HS-27A (cell line): ENCODE results near the gene PTGER3.

Experiments used
- DNase-seq: peaks from one replicate; pipeline ENCODE4 v3.0.0-alpha.2; 2012; ENCODE audit warnings: low read depth, missing footprints

PTGER3 gene

DNA sequence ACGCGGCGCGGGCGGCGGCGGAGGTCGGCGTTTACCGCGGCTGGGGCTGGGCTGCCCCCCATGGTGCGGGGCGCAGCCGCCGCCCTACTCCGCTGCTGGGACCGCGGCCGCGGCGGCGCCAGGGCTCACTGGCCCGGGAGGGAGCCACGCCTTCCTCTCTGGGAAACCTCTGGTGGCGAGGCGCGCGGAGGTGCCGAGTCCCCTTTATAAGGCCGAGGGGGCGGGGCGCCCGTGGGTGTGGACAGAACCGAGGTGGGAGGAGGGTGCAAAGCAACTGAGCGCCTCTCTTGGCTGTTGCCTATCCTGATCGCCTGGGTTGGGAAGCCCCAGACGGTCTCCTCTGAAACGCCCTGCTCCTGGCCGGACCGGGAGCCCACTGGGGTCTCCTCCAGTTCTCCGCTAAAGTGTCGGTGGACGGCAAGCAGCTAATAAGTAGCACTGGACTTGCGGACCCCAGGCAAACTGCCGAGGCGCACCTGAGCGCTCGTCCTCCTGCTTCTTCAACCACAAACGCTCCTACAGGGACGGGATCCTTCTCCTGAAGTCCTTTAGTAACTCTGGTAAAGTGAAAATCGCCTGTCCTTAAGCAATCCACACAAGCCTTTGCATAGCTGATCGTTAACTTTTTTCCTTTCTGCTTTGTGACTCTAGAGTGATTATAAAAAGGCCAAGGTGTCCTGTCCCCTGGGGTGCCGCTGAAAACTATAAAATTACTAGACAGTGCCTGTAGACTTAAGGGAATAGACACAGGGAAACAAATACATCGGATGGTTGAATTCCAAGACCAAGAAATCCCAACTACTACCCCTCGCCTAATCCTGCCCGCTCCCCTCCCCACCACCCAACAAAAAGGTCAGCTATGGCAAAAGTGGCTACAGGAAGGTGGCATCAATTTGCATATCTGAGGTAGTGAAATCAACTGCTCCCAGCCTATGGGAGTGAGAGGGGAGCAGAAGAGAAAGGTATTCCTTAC is at the start of gene PTGER3:
TSS of gene PTGER3 (minus strand) at position 182 of the 973 bp plus-strand sequence. CDS start 239 bp downstream, outside the sequence.
- DNase-seq, result no peak

DNA sequence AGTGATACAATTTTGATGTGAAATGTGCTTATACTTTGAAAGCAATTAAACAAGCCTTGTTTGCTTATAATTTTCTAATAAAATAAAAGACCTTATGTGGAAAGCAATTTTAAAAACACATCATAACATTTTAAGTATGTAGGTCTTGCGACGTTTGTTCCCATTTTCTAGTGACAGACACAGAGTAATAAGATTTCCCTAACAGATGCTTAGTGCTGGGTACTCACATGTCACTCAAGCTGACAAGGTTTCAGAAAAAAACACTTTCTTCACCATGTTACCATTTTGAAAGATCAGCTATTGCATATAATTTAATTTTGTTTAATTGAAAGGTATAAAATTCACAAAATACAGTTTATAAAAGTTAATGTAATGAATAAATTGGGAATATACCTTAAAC is 47.3 kb upstream of the PTGER3 start:
- DNase-seq, result no peak

DNA sequence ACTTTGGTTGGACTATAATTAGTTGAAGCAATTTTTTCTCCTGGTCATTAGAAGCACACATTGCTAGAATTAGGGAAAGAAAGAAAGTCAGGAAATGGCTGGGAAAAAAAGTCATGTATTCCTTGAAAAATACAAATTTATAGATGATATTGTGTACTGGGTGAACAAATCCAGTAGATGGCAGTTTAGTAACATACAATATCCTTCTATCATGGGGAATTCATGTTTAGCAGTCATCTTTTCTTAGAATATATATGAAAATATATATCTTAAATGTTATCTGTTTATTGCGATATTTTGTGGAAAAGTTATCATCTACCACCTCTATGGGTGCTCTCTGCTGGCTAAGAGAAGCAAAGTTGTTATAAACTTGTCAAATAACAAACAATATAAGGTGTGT is 46.3 kb upstream of the PTGER3 start:
- no peak for DNase-seq

DNA sequence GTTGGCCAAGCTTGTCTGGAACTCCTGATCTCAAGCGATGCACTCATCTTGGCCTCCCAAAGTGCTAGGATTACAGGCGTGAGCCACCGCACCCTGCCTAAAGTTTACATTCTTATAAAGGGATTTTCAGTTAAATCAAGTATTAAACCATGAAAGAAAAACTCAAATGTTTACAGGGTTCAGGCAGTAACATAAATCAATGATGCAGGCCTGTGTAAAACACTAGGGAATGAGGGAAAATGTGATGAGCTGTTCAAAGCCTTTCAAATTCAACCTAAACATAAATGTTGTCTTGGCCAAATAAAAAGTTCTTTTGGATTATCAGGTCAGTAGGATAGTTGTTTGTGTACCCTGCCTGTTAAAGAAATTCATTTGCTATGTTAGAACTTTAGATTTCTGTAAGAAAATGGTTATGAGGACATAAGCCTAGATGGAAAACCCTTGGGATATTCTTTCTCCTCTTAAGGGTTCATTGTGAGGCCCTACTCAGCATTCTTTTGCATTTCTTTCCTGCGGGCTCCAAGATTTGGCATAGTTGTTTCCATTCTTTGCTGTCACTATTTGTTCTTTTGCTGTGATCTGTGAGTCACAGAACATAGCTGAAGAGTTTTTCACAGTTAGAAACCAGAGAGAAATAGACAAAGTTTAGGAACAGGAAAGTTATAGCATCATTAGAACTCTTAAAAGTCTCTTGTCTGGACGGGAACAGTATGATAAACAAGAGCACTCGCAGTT is 42.1 kb upstream of the PTGER3 start:
- DNase-seq, result no peak

DNA sequence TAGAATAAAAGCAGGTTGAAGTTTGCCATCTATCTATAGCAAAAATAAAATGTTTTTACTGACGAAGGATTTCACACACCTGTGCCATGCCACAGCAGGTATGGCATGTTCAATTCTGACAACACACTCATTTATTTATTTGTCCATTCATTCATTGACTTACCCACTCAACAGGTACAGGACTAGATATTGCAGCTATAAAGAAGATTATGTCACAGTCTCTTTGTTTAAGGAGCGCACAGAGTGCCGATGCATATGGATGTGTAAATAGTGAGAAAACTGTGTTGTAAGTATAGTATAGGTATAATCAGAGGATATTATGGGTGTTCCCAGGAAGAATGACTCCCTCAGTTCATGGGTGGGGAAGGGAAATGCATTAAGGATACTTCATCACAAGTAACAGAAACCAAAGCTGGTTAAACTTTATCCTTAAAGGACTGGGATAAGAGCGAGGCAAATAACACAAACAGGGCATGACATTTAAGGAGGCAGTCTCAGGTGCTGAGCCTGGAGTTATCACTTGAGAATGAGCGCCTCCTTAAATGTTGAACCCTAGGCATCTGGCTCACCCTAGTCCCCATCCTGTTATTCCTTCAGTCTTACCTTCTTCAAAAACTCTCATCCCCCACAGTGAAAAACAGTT is 41.1 kb upstream of the PTGER3 start:
- no peak for DNase-seq

DNA sequence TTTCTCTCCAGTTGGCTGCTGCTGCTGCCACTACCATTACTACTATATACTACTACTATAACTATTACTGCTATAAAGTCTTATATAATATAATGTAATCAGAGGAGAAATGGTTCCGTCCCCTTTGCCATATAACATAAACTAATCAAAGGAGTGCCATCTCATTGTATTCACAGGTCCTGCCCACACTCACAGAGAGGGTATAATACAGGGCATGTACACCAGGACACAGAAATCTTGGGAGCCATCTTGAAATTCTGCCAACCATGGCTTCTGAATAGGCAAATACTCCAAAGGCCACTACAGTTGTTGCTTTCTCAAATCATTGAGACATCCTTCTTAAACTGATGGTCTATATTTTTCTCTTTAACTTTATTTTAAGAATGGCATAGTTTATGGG is 40.1 kb upstream of the PTGER3 start:
- DNase-seq, result no peak

DNA sequence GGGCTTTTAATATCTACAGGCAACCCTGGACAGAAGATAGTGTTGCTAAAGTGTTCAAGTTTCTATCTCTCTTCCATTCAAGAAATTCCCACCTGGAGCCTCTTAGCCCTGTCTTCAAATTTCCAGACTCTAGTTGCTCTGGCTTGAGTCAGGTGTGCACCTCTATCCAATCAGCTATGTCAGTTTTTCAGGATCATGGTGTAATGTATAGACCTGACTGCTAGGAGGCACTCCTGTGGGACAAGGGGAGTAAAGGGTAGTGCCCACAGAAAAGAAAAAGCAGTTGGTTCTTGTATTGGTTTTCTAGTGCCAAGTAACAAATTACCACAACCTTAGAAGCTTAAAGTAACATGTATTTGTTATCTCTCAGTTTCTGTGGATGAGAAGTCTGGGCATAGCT is 39.4 kb upstream of the PTGER3 start:
- no peak for DNase-seq

DNA sequence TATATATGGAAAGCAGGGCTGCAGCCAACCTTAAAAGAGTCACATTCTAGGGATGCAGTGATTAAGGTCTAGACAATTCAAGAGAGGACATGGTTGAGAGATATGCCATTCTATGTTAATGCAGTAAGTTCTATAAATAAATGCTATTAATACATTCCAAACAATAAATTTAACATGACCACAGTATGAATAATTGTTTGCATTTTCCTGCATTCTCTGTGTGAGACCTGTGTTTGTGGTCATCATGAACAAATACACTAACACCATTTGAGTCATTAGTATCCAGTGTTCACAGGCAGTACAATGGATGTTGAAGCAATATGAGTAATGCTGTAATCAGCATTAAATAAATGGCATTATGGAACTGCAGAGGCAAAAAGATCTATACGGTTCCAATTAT is 38.7 kb upstream of the PTGER3 start:
- no peak for DNase-seq

DNA sequence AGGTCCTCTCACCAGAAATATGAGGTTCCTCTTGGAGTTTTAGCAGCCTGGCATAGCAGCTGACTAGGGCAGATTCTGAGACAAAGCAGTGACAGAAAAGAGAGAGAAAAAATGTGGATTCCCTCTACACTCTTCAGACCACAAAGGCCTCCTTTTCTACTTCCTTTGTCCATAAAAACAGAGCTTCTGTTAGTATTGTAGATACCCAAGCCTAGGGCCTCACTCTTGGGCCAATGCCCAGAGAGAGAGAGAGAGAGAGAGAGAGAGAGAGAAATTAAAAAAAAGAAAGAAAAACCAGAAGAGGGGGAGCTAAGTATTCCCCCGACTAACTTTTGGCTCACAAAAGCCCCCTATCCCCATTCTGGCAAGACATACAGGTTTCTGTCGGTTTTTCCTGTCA is 35.7 kb upstream of the PTGER3 start:
- no peak for DNase-seq

DNA sequence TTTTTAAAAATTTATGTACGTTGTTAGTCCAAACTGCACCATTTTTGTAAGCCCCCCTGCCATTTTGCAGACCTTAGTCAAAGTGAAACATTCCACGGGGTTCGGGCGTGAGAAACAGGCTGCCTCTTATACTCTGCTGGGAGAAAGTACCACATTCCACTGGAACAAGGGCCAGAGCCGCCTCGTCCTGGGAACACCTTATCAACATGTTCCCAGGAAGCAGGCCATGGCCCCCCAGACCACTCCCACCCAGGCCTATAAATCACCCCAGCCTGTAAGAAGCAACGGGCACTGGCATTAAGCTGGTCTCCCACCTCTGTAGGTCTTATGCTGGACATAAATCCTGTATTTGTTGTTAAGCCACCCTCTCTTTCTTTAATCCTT is 34.1 kb upstream of the PTGER3 start:
- no peak for DNase-seq

DNA sequence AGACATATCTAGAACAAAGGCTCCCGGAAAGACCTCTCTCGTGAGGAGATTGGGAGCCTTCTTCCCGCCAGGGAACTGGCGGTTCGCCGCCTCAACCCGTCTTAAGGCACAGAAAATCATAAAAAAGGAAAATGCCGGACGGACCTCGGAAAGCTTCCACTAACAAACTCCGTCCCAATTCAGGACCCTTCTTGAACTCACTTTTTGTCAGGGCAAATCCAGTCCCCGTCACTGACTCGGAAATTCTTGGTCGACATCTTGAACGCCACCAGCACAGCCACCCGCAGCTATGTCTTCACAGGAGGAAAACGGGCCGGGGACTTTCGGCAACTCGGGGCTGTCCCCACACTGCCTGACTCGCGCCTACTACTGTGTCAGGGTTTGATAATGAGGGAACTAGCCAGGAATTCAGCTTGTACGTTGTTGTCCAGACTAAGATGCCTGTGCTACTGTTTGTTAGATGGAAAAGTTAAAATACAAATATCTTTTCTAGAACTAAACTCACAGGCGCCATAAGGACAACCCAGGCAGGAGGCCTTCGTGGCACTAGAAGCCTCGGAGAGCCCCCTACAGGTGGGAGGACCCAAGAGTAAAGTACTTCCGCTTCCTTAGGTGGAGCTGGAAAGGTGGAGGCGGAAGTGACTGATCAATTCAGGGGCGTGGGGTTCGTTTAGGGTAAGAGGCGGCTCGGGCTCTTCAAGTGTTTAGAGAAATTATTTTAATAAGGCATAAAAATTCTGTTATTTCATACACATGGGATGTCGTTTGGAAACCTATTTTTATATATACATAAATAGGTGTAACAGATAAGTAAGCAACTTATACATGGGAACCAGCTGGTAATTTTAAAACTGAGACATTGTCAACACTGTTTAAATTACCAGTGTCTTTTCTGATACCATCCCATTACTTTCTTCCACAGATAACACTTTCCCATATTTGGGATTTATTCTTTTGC is 33.4 kb upstream of the PTGER3 start, which contains the start of gene ZRANB2:
TSS of gene ZRANB2 (minus strand) at position 297 of the 958 bp plus-strand sequence. CDS start at position 257, 40 bp downstream.
- peak; percentile 96 for DNase-seq

DNA sequence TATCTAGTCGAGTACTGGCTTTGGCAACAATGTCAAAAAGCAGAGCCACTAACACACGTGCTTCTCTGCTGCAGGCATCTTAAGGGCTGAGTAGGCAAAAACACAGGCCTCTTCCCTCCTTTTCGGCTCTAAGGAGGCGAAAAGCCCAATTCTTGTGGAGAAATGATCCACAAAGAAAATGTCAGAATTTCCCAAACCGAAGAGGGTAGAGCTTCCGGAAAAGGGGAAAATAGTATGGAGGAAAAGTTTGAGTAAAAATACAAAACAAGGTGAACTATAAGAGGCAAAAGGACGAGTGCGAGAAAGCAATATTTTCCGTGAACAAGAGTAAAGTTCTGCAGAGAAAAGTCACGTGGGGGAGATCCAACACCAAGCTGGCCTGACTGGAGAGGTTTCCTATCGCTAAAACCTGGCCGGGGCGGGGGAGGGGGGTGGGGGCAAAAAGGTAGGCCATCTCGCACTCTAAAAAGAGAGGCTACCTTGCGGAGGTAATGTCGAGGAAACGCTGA is 32.7 kb upstream of the PTGER3 start:
- no peak for DNase-seq

DNA sequence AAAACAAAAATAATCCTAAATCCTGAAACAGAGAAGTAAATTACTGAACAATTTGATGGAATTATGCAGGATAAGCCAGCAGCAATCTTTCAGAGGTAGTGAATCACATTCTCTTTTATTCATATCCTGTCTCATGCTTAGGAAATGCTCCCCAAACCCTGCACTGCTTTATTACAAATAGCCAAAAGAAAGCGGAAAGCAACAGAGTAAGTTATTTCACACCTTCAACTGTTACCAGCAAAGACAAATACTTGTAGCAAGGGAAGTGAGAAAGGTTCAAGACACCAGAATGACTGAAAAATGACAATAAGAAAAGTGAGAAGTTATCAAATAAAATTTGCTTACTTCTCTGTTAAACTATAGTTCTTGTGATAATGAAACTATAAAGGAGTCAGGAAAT is 27.1 kb upstream of the PTGER3 start:
- DNase-seq, result no peak

DNA sequence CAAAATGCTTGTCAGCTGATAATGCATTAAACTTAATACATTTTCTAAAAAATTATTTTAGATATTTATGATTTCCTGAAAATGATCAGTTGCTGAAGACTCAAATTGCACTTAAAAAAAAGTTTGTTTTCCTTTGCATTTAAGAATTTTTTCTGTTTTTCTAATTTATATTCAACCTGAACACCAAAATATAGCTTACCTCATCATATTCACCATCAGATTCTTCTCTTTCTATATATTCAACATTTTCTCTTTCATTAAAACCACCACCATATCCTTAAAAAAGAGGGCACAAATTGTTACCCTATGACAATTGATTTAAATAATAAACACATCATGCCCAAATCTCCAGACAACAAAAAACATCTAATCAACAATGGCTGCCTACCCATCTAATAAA is 24.7 kb upstream of the PTGER3 start:
- no peak for DNase-seq

DNA sequence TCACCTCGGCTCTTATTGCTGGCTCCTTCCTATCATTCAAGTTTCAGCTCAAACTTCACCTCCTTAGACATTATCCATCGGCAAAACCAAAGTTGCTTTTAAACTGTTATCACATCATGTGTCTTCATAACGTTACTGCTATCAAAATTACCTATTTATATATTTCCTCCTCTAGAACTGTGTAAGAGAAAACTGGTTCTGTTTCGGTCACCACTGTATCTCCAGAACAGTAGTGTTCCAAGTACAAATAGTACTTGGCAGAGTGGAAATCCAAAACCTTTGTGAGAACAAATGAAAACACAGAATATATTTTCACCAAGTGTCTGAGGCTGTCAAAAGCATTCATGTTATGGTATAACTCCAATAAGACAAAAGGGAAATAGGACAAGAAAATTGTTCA is 24.1 kb upstream of the PTGER3 start:
- DNase-seq, result no peak

DNA sequence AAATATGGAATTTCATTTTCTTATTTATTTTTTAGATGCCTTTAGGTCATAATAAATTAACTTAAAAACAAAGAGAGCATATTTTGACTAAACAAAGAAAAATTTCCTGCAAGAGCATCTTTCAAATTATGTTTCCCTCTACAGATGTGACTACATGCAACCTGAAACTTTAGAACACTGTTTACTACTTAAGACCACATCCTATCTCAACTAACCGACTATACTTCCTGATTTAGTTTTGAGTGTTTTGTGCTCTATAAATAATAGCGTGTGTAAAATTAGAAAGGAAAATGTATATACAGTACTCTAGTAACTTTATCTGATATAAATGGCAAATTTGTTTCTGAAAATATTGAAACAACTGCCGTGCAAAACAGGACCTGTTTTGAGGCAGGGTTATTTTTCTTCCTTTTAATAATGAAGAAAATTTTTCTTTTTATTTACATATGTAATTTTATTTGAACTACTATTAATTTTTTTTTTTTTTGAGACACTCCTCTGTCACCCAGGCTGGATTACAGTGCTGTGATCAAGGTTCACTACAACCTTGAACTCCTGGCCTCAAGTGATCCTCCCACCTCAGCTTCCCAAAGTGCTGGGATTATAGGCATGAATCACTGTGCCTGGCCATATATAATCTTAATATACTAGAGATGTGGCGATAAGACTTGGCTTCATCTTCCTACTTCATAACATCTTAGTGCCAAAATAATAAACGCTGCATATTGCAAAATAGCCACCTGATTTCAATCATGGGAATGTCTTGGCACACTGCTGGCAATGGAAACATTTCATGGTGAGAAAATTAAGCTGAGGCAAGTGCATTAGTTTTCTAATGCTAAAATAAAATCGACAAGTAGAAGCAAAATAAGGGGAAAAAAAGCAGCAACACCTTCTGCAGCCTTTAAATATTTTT is 21.0 kb upstream of the PTGER3 start:
- DNase-seq, result no peak

DNA sequence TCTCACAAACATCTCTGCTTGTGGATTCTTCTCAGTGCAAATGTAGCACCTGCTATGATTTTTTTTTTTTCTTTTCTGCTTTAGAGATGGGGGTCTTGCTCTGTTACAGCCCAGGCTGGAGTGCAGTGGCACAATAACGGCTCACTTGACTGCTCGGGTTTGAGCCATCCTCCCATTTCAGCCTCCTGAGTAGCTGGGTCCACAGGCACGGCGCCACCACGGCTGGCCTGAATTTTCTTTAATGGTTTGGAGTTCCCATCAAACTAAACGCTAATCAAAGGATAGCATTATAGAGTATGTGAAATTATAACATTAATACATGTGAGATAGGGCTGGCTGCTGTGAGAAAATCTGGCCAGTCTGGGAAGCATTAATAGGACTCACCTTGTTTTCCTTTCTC is 7.2 kb upstream of the PTGER3 start:
- DNase-seq, result no peak

DNA sequence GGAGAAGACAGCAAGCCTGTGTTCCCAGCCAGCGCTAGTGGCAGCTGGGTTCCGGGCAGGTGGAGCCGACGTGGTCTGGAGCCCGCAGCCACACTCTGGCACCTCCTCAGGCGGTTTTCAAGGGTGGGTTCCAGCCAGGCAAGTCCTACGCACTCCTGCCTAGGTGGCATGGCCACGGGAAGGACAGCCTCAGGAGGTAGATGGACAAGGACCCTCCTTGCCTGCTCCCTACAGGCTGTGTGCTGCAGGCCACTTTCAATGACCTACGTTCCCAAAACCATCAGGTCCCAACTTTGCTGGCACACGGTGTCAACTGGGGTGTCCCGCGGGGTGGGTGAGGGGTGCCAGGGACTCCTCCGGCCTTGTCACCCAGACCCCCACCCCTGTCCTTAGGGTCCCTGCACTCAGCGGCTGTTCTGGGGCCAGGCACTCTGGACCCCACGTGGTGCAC is 6.7 kb upstream of the PTGER3 start:
- DNase-seq, result no peak

DNA sequence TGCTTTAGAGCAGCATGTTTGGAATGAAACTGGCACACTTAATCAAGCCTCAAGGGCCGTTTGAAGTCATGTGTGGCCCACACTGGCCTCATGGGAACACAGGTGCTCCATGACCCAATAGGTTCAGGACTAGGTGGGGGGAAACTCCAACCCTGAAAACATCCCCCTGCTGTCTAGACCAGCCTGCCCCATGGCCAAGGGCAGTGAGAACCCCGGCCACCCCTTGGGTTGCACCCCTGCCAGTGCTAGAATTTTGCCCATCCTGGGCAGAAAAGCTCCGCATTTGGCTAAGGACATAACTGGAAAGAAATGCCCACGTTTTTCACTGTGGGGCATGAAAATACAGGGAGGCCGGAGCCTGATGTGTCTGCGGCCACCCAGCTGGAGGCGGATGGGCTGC is 6.1 kb upstream of the PTGER3 start:
- DNase-seq, result no peak

DNA sequence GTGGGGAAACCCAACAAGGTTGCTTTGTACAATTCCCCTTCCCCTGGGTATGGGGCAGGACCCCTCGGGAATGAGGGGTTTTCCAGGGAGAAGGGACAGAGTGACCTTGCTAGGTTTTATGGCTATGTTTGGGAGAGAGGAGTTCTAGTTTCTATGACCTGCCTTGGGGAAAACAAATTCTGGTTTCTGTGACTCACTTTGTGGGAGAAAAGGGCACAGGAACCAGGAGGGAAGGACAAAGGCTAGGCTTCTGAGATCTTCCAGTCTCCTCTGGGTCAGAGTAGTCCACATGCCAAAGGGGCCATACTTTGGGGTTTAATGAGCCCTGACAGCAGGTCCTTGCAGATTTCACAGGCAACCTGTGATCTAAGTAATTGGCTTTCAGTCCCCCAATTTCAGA is 5.5 kb upstream of the PTGER3 start:
- no peak for DNase-seq
